Smooth muscle cell (in vitro differentiated cells): Measurements from ENCODE around the gene C8G. TPM values are rescaled to one million over a fixed set of nuclear protein-coding genes. Genes with fewer than 3 reads are reported as not detected.

Source experiments
- DNase-seq: peaks from one replicate; lab custom pipeline; 2025; ENCODE audit not compliant: unreplicated experiment; lab: John Stamatoyannopoulos, UW
- H2AFZ ChIP-seq: fragments of 200-600 bp; sonication (generic); 2 replicates; pipeline ENCODE4 v1.6.0; 2016; ENCODE audit warnings: antibody characterized with exemption, low read depth, mild to moderate bottlenecking
- H3F3A ChIP-seq: fragments of 200-600 bp; sonication (generic); 2 replicates; pipeline ENCODE4 v1.6.0; 2017; ENCODE audit warnings: antibody characterized with exemption, low read depth
- H3K27ac ChIP-seq: fragments of 200-600 bp; sonication (generic); 2 replicates; pipeline ENCODE4 v1.5.1; 2016; ENCODE audit warnings: low read depth, mild to moderate bottlenecking
- H3K27me3 ChIP-seq: fragments of 200-600 bp; sonication (generic); 2 replicates; pipeline ENCODE4 v1.6.1; 2016; ENCODE audit warnings: low read depth, mild to moderate bottlenecking
- H3K36me3 ChIP-seq: fragments of 200-600 bp; sonication (generic); 2 replicates; pipeline ENCODE4 v1.5.1; 2016; ENCODE audit warnings: low read depth
- H3K4me1 ChIP-seq: fragments of 200-600 bp; sonication (generic); 2 replicates; pipeline ENCODE4 v1.5.1; 2016; ENCODE audit warnings: low read depth
- H3K4me2 ChIP-seq: fragments of 200-600 bp; sonication (generic); 2 replicates; pipeline ENCODE4 v1.6.0; 2016; ENCODE audit warnings: mild to moderate bottlenecking
- H3K4me3 ChIP-seq: fragments of 200-600 bp; sonication (generic); 2 replicates; pipeline ENCODE4 v1.5.1; 2016; ENCODE audit warnings: mild to moderate bottlenecking
- H3K79me2 ChIP-seq: fragments of 200-600 bp; sonication (generic); 2 replicates; pipeline ENCODE4 v1.6.0; 2016; ENCODE audit warnings: low read depth, mild to moderate bottlenecking
- H3K9ac ChIP-seq: fragments of 200-600 bp; sonication (generic); 2 replicates; pipeline ENCODE4 v1.6.0; 2016; ENCODE audit warnings: low read depth
- H3K9me3 ChIP-seq: fragments of 200-600 bp; sonication (generic); replicated peaks from 2 replicates; pipeline ENCODE4 v1.5.1; 2016; ENCODE audit warnings: low read depth
- H4K20me1 ChIP-seq: fragments of 200-600 bp; sonication (generic); 2 replicates; pipeline ENCODE4 v1.6.0; 2016; ENCODE audit warnings: low read depth
- WGBS: methylation state at CpG from one replicate; pipeline ENCODE4 v1.1.7; 2016; ENCODE audit warnings: low lambda C conversion rate; 5-methylcytosine and 5-hydroxymethylcytosine counted together
- polyA plus RNA-seq: library from polyadenylated mRNA; unstranded; fragments of >200 nt; fragmentation: Nextera tagmentation; extraction: Ambion mirVana; gene quantifications from 2 replicates; pipeline ENCODE4 v1.2.1, GENCODE V29; 2016
- total RNA-seq: library from RNA; depleted of rRNA; stranded (reverse); fragments of >200 nt; gene quantifications from 2 replicates; pipeline ENCODE4 v1.2.3, GENCODE V29; 2014
- TF ChIP-seq, protein P1 (sequence below): fragments of 200-600 bp; sonication (generic); IDR thresholded peaks from 2 replicates; pipeline ENCODE4 v1.5.1; 2017; ENCODE audit warnings: borderline replicate concordance, mild to moderate bottlenecking, antibody characterized with exemption; ENCODE audit not compliant: insufficient read depth, poor library complexity, severe bottlenecking

The C8G gene
- total and polyA plus RNA-seq, 2 experiments from 2014 or later: 1.4 TPM; not detected in 1

DNA sequence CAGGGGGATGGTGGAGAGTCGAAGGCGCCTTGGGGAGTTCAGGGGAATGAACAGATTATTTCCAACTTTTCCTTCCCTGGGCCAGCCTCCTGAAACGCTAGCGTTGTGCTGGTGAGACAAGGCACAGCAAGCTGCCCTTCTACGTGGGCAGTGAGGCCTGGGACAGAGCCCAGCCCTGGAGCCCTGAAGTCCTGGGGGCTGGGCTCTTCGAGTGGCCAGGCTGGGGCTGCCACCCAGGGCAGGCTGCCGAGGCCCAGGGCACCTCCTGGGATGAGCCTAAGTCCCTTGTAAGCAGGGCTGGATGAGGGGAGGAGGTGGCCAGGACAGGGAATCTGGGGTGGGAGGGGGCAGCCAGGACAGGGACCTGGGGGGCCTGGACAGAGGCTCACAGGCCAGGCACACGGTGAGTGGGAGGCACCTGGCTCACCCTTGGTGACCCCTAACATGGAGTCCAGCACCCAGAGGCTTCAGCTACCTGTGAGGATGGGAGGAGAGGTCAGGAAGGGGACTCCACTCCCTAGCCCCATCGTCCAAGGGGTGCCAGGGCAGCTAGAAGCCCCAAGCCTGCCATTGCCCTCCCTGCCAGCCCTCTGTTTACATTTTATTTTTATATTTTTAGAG, 5.7 kb downstream of the C8G start:
- Histone ChIP-seq H3K4me3 (peak overlapping the region; percentile 47), H3K27ac (no peak overlapping the region), H2AFZ (no peak overlapping the region), H3K9ac (no peak overlapping the region), H4K20me1 (no peaks in the 10 kb centered on the region), H3K36me3 (no peaks in the 10 kb centered on the region), H3K4me2 (peak overlapping the region; percentile 85), H3K4me1 (peaks cover 6% of the 10 kb centered on the region), H3K9me3 (no peaks in the 10 kb centered on the region), H3F3A (no peaks in the 10 kb centered on the region), H3K79me2 (no peaks in the 10 kb centered on the region), H3K27me3 (no peaks in the 10 kb centered on the region)
- WGBS: 66% methylated on average over 8 of the region's 9 CpGs
- TF ChIP-seq, protein P1, sequence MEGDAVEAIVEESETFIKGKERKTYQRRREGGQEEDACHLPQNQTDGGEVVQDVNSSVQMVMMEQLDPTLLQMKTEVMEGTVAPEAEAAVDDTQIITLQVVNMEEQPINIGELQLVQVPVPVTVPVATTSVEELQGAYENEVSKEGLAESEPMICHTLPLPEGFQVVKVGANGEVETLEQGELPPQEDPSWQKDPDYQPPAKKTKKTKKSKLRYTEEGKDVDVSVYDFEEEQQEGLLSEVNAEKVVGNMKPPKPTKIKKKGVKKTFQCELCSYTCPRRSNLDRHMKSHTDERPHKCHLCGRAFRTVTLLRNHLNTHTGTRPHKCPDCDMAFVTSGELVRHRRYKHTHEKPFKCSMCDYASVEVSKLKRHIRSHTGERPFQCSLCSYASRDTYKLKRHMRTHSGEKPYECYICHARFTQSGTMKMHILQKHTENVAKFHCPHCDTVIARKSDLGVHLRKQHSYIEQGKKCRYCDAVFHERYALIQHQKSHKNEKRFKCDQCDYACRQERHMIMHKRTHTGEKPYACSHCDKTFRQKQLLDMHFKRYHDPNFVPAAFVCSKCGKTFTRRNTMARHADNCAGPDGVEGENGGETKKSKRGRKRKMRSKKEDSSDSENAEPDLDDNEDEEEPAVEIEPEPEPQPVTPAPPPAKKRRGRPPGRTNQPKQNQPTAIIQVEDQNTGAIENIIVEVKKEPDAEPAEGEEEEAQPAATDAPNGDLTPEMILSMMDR: no peak
- no peak for DNase-seq

DNA sequence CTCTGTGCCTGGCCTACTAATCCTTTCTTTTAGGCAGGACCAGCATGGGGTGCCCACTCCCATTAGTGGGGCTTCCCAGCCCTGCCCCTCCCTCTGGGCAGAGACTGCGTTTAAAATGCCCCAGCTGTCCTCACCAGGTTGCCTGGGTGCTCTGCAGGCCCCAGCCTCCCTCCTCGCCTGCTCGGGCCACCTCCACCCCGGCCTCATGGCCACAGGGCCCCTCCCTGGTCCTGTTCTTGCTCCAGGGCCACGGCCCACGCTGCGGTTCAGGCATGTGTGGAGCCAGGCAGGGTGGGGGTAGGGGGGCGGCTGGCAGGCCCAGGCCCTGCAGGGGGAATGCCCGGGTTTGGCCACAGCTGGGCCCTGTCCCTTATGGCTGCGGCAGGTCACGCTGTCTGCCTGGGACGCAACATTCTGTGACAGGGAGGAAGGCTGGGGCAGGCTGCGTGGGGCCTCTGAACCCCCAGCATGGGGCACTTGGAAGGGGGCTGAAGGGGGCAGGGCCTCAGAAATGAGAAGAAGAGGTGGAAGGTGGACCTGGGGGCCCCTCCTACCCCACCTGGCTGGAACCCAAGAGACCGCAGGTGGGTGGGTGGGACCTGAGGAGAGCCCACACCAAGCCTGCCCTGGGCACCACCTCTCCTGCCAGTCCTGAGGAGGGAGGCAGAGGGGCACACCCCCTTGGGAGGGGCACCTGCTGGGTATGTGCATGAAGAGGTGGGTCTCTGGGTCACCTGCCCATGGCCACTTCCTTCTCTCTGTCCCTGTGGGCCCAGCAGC, 6.7 kb downstream of the C8G start, which contains the start of gene LCN12:
LCN12 (plus strand) TSS at position 733 of the 780 bp plus-strand sequence. CDS start 55 bp downstream, outside the sequence.
- no peak within 1 kb of the TSS for H3K4me2 ChIP-seq

DNA sequence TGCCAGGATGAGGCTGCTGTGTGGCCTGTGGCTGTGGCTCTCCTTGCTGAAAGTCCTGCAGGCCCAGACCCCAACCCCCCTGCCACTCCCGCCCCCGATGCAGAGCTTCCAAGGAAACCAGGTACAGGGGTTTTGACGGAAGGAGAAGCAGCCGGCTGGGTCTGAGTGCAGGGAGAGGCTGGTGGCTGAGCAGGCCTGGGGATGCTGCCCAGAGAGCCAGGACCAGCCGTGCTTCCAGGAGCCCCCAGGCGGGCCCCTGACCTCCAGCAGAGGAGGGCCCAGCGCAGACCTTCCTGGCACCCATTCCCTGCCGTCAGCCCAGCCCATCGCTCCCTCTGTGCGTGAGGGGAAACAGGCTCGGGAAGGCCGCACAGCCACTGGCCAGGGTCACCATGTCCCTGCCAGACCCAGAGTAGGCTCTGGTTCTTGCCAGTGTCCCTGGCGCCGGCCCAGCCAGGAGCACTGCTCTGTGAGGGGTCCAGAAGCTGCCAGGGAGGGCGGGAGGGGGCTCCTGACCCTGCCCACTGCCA, 7.3 kb downstream of the C8G start:
- H3K27ac ChIP-seq: no peak overlapping the region

More for the DNA sequence above, 6.7 kb downstream of the C8G start, which contains the start of gene LCN12:
- Histone ChIP-seq H4K20me1 (no peaks in the 10 kb centered on the region), H3K27ac (no peak within 1 kb of the TSS), H3K9me3 (no peaks in the 10 kb centered on the region), H3F3A (no peaks in the 10 kb centered on the region), H3K4me1 (peaks cover 6% of the 10 kb centered on the region), H3K9ac (no peak within 1 kb of the TSS), H3K4me3 (no peak within 1 kb of the TSS), H3K79me2 (no peaks in the 10 kb centered on the region), H3K36me3 (no peaks in the 10 kb centered on the region), H2AFZ (no peak within 1 kb of the TSS), H3K27me3 (no peaks in the 10 kb centered on the region)
- TF ChIP-seq, protein P1: no peak
- 88% methylated on average over 12 of the region's 14 CpGs for WGBS
- no peak for DNase-seq

More for the DNA sequence above, 7.3 kb downstream of the C8G start:
- no peaks in the 10 kb centered on the region for H3F3A ChIP-seq
- no peak overlapping the region for H3K4me2 ChIP-seq
- H3K4me1 ChIP-seq: peaks cover 6% of the 10 kb centered on the region
- H4K20me1 ChIP-seq: no peaks in the 10 kb centered on the region
- H3K79me2 ChIP-seq: no peaks in the 10 kb centered on the region
- H3K9me3 ChIP-seq: no peaks in the 10 kb centered on the region
- H3K27me3 ChIP-seq: no peaks in the 10 kb centered on the region
- WGBS: 84% methylated on average over 13 of the region's 15 CpGs
- H3K9ac ChIP-seq: no peak overlapping the region
- TF ChIP-seq, protein P1: no peak
- H3K36me3 ChIP-seq: no peaks in the 10 kb centered on the region
- DNase-seq: no peak
- H2AFZ ChIP-seq: no peak overlapping the region
- no peak overlapping the region for H3K4me3 ChIP-seq
